Embryonic facial prominence (tissue), 1 donor: Measurements from ENCODE around the gene GJC1.
"Not testable (repeated sequence)": the region's sequence is repeated elsewhere in the genome, so short reads cannot be mapped to it uniquely, and the experiment has no call there.

Source experiments
- DNase-seq: peaks from one replicate; pipeline ENCODE4 v3.0.0-alpha.2; 2016; ENCODE audit errors: extremely low spot score

GJC1 gene

GRCh38 chr17:44844390-44844830 is 14.3 kb upstream of the GJC1 start:
- DNase-seq: no peak

DNA sequence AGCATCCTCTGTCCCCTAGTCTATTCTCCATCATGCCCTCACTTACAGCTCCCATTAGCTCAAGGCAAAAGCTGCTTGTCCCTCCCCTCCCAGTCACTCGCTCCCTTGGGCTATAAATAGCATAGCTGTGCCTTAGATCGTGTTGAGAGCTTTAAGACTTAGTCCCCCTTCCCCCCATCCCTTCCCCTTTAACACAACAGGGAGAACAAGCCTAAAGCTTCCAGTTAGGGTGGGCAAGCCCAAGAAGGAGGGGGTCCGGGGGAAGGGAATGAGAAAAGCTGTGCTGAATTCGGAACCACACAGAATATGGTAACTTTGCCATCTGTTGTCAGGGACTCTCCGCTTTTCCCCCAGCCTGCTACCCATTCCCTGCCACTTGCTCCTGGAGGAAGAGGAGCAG is 12.7 kb upstream of the GJC1 start:
- no peak for DNase-seq

DNA sequence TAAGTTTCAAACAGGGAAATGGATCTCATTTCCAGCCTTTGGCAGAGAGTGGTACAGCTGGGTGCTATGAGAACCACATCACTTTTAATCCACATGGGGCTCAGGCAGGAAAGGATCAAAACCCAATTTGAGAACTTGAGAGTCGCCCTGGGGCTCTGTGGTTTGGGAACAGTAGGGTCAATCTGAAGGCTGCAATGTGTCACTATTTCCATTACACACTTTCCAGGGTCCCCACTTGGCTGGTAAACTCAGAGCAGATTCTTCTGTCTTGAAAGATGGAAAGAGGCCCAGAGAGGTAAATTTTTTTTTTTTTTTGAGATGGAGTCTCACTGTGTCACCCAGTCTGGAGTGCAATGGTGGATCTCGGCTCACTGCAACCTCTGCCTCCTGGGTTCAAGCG is 10.8 kb upstream of the GJC1 start:
- no peak for DNase-seq

DNA sequence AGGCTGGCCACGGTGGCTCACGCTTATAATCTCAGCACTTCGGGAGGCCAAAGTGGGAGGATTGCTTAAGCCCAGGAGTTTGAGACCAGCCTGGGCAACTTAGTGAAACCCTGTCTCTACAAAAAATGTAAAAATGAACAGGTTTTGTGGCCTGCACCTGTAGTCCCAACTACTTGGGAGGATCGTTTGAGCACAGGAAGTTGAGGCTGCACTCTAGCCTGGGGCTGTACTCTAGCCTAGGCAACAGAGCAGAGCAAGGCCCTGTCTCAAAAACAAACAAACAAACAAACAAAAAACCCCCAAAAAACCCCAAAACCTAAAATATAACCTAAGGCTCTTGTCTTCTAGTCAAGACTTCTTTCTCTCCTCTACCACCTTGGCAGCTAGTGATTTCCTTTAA is 10.2 kb upstream of the GJC1 start:
- no peak for DNase-seq

DNA sequence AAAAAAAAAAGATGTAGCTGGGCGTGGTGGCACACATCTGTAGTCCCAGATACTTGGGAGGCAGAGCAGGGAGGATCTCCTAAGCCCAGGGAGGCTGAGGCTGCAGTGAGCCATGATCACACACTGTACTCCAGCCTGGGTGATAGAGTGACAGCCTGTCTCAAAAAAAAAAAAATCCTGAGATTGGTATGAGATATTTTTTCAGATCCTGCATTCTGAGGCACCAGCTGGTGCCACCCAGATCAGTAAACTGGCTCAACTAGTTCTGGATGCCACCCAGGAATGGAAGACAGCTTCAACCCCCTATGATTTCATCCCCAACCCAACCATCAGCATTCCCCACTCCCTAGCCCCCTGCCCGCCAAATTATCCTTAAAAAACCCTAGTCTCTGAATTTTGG is 7.1 kb upstream of the GJC1 start:
- DNase-seq: no peak

- DNase-seq: no peak
These were observed 2.7 kb upstream of the GJC1 start for GRCh38 chr17:44832805-44833204.

DNA sequence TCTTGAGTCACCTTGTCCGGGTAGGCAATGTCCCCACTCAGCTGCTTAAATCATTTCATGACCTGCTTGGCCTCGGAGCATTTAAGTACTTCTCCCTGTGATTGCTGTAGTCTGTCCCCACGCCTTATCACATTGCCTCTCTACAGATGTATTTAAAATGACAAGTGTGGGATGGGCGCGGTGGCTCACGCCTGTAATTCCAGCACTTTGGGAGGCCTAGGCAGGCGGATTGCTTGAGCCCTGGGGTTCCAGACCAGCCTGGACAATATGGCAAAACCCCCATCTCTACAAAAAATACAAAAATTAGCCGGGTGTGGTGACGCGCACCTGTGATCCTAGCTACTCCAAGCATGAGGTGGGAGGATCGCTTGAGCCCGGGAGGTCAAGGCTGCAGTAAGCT is 1.3 kb upstream of the GJC1 start:
- no peak for DNase-seq

- no peak for DNase-seq
These were observed 537 bp upstream of the GJC1 start for GRCh38 chr17:44830359-44831288.

DNA sequence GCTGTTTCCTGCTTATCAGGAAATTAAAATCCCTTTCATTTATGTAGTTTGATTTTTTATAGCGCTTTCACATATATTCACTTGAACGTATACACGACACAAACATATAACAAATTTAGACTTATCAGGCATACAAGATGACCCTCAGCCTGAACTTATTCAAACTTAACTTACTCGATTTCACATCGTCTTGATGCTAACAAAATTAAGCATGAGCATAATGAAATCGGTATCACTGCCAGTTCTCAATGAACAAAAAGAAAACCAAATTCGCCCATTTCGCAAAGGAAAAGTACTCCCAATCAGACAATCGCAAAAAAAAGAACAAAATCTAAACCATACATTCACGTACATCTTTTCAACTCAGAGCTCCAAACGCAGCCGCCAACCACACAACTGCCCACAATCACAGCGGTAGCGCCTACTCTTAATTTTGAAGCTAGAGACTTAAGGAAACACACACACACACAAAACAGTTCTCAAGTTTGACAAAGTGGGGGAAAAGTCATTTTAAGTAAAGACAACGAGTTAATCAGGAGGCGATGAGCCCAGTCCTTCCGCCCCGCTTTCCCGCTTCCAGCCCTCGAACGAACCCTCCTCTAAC is 1.1 kb downstream of the GJC1 start:
- DNase-seq: no peak

DNA sequence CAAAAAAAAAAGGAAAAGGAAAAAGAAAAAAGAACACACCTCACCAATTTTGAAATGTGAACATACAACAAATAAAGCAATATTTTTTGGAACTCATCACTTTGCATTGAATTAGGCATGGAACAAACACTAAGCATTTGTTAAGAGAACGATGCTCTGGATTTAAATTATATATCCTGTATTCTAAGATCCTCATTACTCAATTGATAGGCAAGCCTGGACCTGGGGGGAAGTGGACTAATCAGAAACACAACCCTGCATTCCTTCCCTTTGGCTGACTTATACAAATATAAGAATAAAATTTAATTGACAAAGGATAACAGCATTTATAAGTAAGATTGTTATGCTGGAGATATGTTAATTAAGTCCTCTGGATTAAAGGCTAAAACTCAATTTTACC is 2.2 kb downstream of the GJC1 start:
- DNase-seq: no peak

- no peak for DNase-seq
These were observed 3.8 kb downstream of the GJC1 start for GRCh38 chr17:44826123-44826790.

DNA sequence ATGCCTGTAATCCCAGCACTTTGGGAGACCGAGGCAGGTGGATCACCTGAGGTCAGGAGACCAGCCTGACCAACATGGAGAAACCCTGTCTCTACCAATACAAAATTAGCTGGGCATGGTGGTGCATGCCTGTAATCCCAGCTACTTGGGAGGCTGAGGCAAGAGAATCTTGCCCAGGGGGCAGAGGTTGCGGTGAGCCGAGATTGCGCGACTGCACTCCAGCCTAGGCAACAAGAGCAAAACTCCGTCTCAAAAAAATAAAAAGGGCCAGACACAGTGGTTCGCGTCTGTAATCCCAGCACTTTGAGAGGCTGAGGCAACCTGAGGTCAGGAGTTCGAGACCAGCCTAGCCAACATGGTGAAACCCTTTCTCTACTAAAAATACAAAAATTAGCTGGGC is 4.9 kb downstream of the GJC1 start:
- not testable (repeated sequence) for DNase-seq

GRCh38 chr17:44820631-44821212 is 9.4 kb downstream of the GJC1 start:
- no peak for DNase-seq

- not testable (repeated sequence) for DNase-seq
These were observed 11.6 kb downstream of the GJC1 start for GRCh38 chr17:44818508-44818907.

DNA sequence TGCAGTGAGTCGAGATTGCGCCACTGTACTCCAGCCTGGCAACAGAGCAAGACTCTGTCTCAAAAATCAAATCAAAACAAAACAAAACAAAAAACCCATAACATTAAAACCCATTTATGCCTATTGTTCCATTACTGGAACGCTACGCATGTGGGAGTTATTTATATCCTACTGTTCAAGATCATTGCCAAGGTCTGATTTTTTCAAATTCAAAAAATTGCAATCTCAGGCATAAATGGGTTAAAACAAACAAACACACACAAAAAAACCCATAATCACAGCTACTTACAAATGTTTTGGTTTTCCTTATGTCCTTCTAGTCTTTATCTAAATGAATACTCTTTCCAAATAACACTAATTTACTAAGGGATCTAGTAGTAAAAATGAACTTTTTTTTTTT is 17.8 kb downstream of the GJC1 start:
- DNase-seq: no peak

DNA sequence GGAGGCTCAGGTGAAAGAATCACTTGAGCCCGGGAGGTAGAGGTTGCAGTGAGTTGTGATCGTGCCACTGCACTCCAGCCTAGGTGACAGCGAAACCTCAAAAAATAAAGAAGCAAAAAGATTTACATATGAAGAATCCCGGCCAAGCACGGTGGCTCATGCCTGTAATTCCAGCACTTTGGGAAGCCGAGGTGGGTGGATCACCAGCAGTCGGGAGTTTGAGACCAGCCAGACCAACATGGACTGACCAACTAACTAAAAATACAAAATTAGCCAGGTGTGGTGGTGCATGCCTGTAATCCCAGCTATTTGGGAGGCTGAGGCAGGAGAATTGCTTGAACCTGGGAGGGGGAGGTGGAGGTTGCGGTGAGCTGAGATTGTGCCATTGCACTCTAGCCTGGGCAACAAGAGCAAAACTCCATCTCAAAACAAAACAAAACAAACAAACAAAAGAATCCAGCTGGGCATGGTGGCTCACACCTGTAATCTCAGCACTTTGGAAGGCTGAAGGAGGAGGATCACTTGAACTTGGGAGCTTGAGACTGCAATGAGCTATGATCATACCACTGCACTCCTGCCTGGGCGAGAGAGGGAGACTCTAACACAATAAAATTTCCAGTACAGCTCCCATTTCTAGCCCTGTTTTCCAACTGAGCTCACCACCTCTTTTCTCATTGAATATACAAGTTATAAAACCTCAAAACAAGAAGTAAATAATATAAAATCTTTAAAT is 21.3 kb downstream of the GJC1 start:
- not testable (repeated sequence) for DNase-seq

GRCh38 chr17:44808156-44808555 is 21.9 kb downstream of the GJC1 start:
- DNase-seq: no peak

DNA sequence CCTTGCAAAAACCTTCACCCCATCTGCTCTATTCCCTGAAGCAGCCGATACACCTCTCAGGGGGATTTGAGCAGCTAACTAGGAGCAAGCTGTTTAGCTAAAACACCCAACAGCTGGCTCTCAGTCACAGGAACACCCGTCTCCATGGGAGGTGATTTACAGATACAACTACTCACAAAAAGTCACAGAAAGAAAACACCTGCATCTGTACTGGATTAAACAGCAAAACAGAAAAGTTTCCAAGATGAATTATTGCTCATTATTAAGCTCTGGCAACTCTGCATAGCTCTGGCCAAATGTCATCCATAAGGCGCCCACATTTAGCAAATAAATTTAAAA is 22.3 kb downstream of the GJC1 start:
- no peak for DNase-seq

- DNase-seq: no peak
These were observed 22.8 kb downstream of the GJC1 start for GRCh38 chr17:44807093-44807816.

DNA sequence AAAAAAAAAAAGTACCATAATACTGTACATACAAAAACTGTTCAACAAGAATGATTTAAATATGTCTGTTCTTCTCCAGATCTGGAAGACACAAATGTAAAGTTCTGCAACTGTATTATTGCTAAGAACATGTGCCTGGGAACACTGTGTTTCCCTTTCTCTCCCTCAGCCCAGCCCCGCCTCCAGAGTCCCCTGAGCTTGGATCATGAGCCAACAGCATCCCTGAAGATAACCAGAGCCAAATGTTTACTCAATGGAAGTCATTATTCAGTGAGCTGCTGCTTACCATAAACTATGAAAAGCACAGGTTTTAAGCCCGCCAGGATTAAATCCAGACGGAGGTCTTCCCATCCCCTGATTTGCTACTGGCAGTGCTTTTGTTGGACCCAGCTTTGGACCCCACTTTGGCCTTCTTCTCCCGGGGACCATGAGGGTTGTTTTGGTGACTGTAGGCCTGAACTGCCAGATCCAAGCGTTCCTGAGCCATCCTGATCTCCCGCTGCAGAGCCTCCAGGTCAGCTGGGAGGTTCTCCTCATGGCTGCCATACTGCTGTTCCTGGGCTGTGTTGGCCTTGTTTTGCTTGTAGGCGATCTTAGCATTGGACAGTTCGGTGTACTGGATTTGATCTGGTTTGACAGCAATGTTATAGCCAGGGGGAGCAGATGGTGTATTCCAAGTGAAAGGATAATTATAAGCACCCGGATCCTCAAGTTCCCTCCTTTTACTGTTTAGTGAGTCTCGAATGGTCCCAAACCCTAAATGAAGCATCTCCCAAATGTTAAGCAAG is 25.6 kb downstream of the GJC1 start:
- no peak for DNase-seq
